ENCODE measurements around the gene BRPF1.
A peak's percentile ranks its signal among the peaks of the same experiment; 100 is the strongest.

The BRPF1 gene

GRCh38 chr3:9791127-9791526 lies 59.6 kb downstream of the BRPF1 start:
- no peak for DNase-seq (ENCODE audit: low read depth in 2 of 2)

DNA sequence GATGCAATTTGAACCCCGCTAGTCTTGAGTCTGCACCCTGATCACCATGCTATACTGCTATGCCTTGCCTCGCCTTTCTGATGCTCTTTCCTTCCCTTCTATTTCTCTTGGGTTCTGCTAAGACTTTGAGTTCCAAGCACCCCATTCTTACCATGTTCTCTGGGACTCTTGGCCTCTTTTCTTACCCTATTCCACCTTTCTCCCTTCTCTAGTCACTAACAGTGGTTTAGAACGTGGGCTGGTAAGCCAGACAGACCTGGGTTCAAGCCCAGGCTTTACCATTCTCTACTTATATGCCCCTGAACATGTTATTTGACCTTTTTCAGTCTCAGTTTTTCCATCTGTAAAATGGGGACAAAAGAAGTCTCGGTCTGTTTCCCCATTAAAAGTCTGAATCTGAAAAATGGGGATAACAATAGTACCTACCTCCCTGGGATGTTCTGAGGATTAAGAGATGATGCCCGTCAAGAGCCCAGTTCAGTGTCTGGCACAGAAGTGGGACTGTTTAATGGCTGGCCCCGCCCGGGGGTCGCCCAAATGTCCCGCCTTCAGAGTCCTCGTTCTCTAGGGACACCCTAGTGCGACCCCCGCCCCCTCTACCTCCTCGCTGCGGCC lies 60.4 kb downstream of the BRPF1 start:
- no peak for DNase-seq (ENCODE audit: low read depth in 2 of 2)

DNA sequence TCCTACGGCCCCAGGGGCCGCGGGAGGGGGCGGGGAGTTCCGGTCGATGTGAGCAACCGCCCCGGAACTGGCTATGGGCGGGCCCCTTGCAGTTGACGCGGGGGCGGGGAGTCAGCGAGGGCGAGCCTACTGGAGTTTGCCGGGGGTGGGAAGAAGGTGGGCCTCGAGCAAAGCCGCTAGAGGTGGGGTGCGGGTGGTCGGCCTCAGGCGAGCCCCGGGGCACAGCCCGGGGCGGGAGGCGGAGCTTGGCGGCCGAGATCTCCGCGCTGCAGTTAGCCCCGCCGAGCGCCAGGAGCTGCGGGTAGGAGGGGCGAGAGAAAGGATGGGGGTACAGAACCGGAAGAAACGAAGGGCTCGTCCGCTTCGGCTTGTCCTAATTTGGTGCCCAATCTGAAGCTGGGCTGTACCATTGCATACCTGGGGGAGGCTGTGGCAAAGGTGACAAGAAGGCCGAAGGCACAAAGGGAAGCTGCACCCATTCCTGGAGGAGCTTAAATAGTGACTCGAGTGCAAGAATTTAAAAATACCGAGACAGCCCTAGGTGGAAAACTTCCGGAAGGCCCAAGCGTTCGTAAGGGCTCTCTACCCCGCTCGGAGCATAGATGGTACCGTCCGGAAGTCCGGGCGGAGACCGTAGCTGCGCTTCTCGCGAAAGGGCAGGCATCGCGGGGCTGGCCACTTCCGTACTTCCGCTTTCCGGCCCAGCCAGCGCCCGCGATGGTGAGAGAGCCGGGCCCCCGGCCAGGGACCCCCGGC lies 61.0 kb downstream of the BRPF1 start, which contains the start of the genes ARPC4 and TADA3:
ARPC4 (plus strand) TSS at position 678 of the 756 bp plus-strand sequence; CDS start at position 718, 40 bp downstream.
TADA3 (minus strand) TSS at position 69 of the 756 bp plus-strand sequence. CDS start 1,007 bp downstream, outside the sequence.
- peak; percentile 80 to 86 for DNase-seq (ENCODE audit: low read depth in 2 of 2)

GRCh38 chr3:9793161-9793781 lies 61.7 kb downstream of the BRPF1 start:
- DNase-seq (ENCODE audit: low read depth in 2 of 2), result peak in 1 of 2 donors; percentile 12

GRCh38 chr3:9794400-9794799 lies 62.9 kb downstream of the BRPF1 start:
- DNase-seq (ENCODE audit: low read depth in 2 of 2), result no peak

DNA sequence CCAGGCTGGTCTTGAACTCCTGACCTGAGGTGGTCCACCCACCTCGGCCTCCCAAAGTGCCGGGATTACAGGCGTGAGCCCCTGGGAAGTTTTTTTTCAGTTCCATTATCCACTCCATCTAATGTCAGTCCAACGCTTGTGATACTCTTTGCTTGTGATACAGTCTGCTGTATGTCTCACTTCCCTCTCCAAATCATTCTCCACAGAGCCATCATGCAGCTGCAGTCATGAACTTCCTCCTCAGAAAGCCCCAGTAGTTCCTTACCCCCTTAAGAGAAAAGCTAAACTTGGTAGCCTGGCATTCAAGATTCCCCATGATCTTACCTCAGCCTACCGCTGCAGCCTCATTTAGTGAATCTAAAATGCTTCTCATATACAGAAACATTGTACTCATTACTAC lies 63.7 kb downstream of the BRPF1 start:
- no peak for DNase-seq (ENCODE audit: low read depth in 2 of 2)

DNA sequence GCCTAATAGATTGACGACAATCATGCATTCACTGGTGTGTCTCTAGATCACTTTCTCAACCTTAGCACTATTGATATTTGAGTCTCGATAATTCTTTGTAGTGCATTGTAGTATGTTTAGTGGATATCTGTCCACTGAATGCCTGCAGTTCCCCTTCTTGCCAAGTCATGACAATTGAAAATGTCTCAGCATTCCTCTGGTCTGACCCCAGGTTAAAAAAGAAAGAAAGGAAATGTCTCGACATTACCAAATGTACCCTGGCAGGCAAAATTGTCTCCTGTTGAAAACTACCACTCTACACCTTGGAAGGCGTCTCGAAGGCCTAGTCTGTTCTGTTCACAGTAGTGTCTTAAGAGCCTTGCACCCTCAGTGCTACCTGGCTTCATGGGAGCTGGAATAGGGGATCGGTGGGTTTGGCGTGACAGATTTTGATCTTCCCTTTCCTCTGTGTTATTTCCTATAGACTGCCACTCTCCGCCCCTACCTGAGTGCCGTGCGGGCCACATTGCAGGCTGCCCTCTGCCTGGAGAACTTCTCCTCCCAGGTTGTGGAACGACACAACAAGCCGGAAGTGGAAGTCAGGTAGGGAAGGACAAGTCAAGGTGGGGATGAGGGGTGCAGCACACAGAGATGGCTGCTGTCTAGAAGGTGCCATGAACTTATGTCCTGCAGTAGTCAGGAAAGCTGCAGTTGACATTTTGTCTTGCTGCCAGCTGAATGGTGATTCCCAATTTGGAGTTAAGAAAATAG lies 65.8 kb downstream of the BRPF1 start:
- DNase-seq (ENCODE audit: low read depth in 2 of 2), result no peak

All from stimulated activated CD8-positive, alpha-beta memory T cell treated with anti-CD3 and anti-CD28 coated beads, Interleukin-7, amount 100 ng/mL, for 1 hour (primary cell).